HL-60 (cell line): ENCODE measurements around the gene GMEB2.
A peak's percentile ranks its signal among the peaks of the same experiment; 100 is the strongest.

Source experiments
- DNase-seq, 2 experiments: peaks; one replicate each; pipeline ENCODE4 v3.0.0-alpha.2; 2010 to 2020; ENCODE audit warnings: low read depth in 1 of 2, low spot score in 1 of 2
- H3K27ac ChIP-seq: fragments of 250-450 bp; sonication (Bioruptor Pico); replicated peaks from 2 replicates; pipeline ENCODE4 v1.5.1; 2020; ENCODE audit warnings: mild to moderate bottlenecking, moderate library complexity
- H3K27me3 ChIP-seq: fragments of 250-450 bp; sonication (Bioruptor Pico); 2 replicates; pipeline ENCODE4 v1.5.1; 2021; ENCODE audit warnings: mild to moderate bottlenecking, moderate library complexity; ENCODE audit not compliant: insufficient read depth, poor library complexity, severe bottlenecking
- H3K4me3 ChIP-seq: replicated peaks from 2 replicates; pipeline ENCODE4 v1.5.1; 2011; ENCODE audit warnings: mild to moderate bottlenecking, control low read depth, low read length; ENCODE audit not compliant: insufficient read depth
- GABPA ChIP-seq: IDR thresholded peaks from 2 replicates; pipeline ENCODE4 v1.6.1; 2012; ENCODE audit warnings: low read depth
- POLR2AphosphoS5 ChIP-seq: IDR thresholded peaks from 2 replicates; pipeline ENCODE4 v1.6.1; 2012; ENCODE audit warnings: low read depth
- SPI1 ChIP-seq: IDR thresholded peaks from 2 replicates; pipeline ENCODE4 v1.6.1; 2012; ENCODE audit warnings: low read depth, mild to moderate bottlenecking, borderline replicate concordance
- long read RNA-seq: library from polyadenylated mRNA; unstranded; transcript quantifications from one replicate; pipeline ENCODE4 v2.0.0, GENCODE V29; 2020
- TF ChIP-seq, protein P1 (sequence below): IDR thresholded peaks from one replicate; pipeline ENCODE4 v1.5.1; 2011; ENCODE audit warnings: low read length, control low read depth, inconsistent platforms; ENCODE audit not compliant: insufficient read depth
- TF ChIP-seq, protein P2 (sequence below): IDR thresholded peaks from 2 replicates; pipeline ENCODE4 v1.6.1; 2012; ENCODE audit warnings: low read depth; ENCODE audit not compliant: insufficient replicate concordance

GMEB2 gene, protein sequence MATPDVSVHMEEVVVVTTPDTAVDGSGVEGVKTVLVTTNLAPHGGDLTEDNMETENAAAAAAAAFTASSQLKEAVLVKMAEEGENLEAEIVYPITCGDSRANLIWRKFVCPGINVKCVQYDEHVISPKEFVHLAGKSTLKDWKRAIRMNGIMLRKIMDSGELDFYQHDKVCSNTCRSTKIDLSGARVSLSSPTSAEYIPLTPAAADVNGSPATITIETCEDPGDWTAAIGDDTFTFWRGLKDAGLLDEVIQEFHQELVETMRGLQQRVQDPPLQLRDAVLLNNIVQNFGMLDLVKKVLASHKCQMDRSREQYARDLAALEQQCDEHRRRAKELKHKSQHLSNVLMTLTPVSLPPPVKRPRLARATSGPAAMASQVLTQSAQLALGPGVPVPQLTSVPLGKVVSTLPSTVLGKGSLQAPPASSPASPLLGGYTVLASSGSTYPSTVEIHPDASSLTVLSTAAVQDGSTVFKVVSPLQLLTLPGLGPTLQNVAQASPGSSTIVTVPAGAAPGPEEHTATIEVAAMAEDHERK
- long read RNA-seq, full-length matches to known transcripts = 7 of 16 reads
- long read RNA-seq, partial matches to known transcripts = 0 of 16 reads
- long read RNA-seq, other reads (novel, unspliced or antisense) = 9 of 16 reads

DNA sequence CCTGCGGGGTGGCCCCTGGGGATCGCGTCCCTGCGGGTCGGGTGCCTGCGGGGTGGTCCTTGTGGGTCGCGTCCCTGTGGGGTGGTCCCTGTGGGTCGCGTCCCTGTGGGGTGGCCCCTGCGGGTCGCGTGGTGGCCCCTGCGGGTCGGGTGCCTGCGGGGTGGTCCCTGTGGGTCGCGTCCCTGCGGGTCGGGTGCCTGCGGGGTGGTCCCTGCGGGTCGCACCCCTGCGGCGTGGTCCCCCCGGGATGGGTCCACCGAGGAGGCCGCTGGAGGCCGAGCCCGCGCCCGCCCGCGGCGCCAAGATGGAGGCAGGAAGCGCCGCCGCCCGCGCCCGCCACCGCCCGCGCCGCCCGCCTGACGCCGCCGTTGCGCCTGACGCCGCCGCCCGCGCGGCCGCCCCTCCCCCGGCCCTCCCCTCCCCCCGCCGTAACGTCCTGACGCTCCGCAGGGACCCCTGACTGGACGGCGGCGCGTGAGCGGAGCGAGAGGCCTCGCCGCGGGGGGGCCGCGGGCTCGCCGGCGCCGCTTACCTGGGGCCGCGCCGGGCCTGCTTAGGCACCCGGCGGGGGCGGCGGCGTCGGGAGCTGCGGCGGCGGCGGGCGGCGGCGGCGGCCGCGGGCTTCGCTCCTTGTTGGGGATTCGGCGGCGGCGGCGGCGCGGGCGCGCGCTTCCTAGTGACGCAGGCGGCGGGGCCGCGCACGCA is at the start of gene GMEB2:
Gene GMEB2, minus strand, starts transcription at position 678 of the 705 bp plus-strand sequence. CDS start 7,704 bp downstream, outside the sequence.
- DNase-seq = peak; percentile 64 to 71
- Histone ChIP-seq H3K4me3 (peak within 1 kb of the TSS; percentile 78), H3K27me3 (no peaks in the 10 kb centered on the region), H3K27ac (peak within 1 kb of the TSS; percentile 97)
- TF ChIP-seq GABPA = no peak
- TF ChIP-seq POLR2AphosphoS5 = peak; percentile 60; the same call in 1 of the 2 replicates
- no peak for TF ChIP-seq SPI1
- TF ChIP-seq, protein P1, sequence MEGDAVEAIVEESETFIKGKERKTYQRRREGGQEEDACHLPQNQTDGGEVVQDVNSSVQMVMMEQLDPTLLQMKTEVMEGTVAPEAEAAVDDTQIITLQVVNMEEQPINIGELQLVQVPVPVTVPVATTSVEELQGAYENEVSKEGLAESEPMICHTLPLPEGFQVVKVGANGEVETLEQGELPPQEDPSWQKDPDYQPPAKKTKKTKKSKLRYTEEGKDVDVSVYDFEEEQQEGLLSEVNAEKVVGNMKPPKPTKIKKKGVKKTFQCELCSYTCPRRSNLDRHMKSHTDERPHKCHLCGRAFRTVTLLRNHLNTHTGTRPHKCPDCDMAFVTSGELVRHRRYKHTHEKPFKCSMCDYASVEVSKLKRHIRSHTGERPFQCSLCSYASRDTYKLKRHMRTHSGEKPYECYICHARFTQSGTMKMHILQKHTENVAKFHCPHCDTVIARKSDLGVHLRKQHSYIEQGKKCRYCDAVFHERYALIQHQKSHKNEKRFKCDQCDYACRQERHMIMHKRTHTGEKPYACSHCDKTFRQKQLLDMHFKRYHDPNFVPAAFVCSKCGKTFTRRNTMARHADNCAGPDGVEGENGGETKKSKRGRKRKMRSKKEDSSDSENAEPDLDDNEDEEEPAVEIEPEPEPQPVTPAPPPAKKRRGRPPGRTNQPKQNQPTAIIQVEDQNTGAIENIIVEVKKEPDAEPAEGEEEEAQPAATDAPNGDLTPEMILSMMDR = no peak

DNA sequence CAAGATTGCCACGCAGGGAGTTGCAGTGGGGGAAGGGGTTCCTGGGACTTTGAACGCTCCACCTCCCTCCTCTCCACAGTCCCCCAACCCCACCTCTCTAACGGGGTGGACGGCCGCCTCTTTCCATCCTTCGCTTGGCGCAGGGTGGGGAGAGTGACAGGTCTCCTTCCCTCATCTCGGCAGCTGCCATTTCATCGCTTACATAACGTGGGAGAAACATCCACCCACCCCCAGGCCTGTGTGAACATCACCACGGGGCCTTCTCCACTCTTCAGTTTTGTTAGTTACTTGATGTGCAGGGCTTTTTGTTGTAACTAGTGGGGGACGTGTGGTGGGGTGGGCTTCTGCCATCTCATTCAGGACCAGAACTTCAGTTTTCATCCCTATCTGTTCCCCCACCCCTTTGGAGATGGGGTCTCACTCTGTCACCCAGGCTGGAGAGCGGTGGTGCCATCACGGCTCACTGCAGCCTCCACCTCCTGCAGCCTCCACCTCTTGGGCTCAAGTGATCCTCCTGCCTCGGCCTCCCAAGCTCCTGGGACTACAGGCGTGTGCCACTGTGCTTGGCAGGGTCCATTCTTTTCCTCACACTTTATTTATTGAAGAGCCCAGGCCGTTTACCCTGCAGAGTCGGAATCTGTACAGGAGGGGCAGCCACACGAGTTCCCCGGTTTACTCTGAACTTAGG is 48.9 kb upstream of the GMEB2 start:
- no peaks in the 10 kb centered on the region for H3K27me3 ChIP-seq
- H3K27ac ChIP-seq = no peak overlapping the region
- TF ChIP-seq, protein P1 = no peak
- TF ChIP-seq POLR2AphosphoS5 (no peak), GABPA (no peak), SPI1 (no peak)
- TF ChIP-seq, protein P2, sequence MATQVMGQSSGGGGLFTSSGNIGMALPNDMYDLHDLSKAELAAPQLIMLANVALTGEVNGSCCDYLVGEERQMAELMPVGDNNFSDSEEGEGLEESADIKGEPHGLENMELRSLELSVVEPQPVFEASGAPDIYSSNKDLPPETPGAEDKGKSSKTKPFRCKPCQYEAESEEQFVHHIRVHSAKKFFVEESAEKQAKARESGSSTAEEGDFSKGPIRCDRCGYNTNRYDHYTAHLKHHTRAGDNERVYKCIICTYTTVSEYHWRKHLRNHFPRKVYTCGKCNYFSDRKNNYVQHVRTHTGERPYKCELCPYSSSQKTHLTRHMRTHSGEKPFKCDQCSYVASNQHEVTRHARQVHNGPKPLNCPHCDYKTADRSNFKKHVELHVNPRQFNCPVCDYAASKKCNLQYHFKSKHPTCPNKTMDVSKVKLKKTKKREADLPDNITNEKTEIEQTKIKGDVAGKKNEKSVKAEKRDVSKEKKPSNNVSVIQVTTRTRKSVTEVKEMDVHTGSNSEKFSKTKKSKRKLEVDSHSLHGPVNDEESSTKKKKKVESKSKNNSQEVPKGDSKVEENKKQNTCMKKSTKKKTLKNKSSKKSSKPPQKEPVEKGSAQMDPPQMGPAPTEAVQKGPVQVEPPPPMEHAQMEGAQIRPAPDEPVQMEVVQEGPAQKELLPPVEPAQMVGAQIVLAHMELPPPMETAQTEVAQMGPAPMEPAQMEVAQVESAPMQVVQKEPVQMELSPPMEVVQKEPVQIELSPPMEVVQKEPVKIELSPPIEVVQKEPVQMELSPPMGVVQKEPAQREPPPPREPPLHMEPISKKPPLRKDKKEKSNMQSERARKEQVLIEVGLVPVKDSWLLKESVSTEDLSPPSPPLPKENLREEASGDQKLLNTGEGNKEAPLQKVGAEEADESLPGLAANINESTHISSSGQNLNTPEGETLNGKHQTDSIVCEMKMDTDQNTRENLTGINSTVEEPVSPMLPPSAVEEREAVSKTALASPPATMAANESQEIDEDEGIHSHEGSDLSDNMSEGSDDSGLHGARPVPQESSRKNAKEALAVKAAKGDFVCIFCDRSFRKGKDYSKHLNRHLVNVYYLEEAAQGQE = no peak
- no peak for DNase-seq
- H3K4me3 ChIP-seq = no peak overlapping the region

DNA sequence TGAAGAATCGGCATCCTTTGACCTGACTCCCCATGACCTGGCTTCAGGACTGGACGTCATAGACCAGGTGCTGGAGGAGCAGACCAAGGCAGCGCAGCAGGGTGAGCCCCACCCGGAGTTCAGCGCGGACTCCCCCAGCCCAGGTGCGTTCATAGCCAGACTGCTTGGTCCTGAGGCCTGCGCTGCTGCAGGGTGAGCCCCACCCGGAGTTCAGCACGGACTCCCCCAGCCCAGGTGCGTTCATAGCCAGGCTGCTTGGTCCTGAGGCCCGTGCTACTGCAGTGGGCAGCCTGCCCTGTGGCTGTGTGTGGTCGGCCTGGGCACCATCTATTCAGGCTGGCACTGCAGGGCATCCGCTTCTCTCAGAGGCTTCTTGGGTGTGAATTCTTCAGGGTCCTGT is 47.0 kb upstream of the GMEB2 start:
- Histone ChIP-seq H3K27me3 (no peaks in the 10 kb centered on the region), H3K4me3 (no peak overlapping the region), H3K27ac (no peak overlapping the region)
- DNase-seq = no peak
- TF ChIP-seq, protein P1 = no peak
- TF ChIP-seq, protein P2 = no peak
- no peak for TF ChIP-seq SPI1
- TF ChIP-seq GABPA = no peak
- no peak for TF ChIP-seq POLR2AphosphoS5
